GM18861 (cell line): ENCODE data around the gene SYNDIG1.
"Not testable (repeated sequence)": the region's sequence is repeated elsewhere in the genome, so short reads cannot be mapped to it uniquely, and the experiment has no call there.

Source experiments
- ATAC-seq: cut with Tn5 transposase; IDR thresholded peaks from one replicate; pipeline ENCODE4 v1.9.1; 2021; ENCODE audit not compliant: unreplicated experiment

The SYNDIG1 gene

DNA sequence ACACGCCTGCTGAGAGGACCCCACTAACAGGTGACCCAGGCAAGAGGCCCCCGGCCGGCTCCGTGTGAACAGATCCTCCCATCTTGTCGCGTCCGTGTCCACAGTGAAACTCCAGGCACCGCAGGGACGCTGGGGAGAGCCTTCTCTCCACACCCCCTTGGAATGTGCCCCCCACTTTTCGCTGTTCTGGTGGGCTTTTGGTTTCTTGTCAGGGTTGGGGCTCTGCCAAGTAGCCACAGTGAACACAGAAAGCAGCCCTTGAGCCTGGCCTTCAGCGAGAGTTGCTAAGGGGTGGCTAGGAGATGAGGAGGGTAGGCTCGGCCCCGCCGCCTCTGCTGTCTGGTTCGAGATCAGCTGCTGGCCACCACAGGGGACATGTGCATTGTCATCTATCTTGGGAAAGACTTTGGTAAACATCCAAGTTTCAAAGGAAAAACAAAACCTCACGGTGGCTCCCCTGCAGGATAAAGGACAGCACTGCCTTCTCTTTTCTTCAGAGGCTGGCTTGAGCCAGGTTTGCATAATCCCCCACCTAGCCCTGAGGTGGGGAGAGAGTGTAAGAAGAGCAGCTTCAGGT, 22.7 kb downstream of the SYNDIG1 start:
- ATAC-seq, result no peak

DNA sequence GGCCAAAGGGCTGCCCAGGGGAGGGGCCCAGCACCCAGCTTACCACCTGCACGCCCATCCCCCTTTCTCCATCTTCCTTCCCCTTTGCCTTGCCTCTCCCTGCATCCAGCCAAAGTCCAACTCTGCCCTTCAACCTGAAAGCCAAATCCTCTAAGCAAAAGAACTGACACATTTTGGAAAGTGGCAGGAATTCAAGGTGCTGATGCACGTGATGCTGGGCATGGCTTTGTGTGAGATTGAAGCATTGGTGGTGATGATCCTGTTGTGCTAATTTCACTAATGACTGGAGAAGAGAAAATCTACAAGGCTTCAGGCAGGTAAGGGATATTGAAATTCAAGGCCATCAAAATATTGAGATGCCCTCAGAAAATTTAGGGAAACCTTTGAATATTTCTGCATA, 23.3 kb downstream of the SYNDIG1 start:
- no peak for ATAC-seq

DNA sequence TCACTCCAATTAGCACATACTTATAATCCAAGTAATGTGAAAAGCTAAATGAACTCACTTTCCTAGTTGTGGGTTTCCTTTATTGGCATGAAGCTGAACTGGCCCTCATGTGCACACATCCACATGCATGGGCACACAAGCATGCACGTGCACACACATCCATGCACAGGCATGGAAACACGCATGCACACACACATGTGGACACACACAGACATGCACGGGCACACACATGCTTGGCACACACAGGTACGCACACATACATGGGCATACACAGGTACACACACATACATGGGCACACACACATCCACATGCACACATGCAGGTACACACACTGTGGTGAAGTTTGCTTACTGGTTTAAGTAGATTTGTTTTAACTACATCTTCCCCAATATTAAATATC, 23.8 kb downstream of the SYNDIG1 start:
- ATAC-seq, result no peak

DNA sequence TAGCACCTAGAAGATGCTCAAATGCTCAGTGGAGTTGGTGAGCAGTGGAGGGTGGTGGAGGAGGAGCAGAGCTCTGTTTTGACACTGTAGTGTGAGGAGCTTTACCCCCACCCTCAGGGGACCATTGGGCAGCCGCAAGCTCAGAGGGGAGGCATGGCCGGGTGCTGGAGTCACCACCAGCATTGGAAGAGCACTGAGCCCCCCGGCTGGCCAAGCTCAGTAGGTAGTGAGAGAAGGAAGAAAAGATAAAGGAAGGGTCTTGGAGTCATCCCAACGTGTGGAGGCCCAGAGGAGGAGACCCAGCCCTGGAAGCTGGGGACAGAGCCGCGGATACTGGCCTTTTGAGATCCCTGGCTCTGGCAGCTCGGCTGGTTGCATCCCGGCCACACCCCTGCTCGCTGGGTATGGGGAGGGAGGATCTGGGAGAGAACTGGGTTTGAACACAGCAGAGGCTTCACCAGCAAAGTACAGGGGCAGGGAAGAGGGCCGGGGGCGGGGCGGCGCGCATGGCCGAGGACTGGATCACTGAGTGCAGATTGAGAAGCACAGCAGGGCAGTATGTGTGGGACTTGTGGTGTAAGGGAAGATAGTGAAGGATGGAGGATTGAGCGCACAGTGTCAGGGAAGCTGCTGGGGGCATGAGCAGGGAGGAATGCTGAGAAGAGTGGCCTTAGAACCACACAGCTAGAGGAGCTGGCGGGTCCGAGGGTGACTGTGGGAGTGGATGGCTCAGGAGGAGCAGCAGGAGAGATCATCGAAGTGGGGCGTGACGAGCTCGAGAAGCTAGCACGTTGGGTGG, 24.4 kb downstream of the SYNDIG1 start:
- no peak for ATAC-seq

DNA sequence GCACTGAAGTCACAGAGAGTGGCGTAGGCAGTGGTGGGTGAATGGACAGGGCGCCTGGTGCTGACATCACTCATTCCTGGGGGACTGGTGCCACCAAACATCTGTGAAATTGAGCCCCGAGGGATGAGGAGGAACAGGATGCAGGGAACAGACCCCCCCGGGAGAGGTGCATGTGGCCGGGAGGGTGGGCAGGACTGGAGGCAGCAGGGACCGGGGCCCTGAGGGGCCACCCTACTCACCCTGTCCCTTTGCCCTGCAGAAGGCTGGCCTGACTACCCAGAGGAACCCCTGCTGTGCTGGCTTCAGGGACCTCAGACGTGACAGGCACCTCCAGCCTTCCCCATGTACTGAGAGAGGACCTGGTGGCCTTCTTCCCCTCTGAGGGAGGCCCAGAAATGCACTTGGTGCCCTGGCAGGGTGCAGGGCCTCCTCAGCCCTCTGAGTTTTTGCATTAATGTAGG, 25.1 kb downstream of the SYNDIG1 start:
- ATAC-seq, result no peak

DNA sequence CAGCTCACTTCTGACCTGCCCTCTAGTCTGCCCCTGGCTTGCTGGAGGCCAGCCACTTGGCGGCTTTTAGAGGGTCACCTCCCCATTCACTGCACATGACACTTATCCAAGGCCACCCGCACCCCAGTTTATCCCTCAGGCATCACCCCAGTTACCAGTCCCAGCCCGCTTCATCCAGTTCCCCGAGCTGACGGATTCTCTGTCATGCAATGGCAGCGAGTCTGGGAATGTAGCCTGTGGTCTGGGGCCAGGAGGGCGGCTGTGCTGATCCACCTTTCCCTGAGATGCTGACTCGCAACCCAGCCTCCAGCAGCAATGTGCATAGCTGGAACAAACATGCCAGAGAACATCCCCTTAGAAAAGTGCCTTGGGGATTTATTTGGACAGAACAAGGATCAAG, 25.8 kb downstream of the SYNDIG1 start:
- no peak for ATAC-seq

DNA sequence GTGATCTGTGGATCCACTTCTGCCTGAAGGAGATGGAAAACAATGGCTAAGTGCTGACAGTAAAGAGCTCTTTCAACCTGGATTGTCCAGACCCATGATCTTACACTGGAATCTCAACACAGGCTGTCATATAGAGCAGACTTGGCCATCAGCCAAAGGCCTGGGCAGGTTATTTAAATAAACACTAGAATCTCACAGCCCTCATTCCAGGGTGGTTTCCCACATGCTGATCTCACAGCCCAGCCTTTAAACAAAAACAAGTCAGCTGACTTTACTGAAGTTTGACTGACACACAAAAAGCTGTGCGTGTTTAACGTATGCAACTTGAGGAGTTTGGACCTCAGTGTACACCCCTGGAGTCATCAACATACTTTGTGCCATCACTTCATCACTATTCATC, 28.4 kb downstream of the SYNDIG1 start:
- ATAC-seq, result no peak

DNA sequence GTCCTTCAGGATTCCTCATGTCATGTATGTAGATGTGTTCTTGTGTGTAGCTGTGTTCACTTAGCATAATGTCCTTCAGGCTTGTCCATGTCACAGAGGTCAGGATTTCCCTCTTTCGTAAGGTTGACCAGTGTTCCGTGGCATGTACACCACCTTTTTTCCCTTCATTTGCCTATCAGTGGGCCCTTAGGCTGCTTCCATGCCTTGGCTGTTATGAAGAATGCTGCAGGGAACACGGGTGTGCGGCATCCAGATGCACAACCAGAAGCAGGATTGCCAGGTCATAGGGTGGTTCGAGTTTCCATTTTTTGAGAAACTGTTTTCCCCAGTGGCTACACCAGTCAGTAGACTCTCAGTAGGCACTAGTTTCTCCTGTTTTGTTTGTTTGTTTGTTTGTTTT, 29.2 kb downstream of the SYNDIG1 start:
- ATAC-seq, result no peak

DNA sequence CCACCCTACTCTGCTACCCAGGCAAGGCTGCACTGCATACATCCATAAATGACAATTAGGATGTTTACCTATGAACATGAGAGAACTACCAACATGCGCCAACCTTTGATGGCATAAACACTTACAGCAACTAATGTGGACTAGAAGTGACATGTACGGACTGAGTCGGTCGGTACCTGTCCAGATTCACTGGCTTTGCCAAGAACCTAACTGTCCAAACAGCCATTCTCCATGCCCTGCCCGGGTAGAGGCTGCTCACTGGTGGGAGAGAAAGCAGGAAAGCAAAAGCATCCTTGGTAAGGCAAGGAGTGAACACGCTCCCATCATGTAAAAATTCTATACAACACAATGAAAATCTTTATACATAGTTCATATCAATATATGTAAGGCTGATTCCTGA, 30.0 kb downstream of the SYNDIG1 start:
- ATAC-seq, result no peak

DNA sequence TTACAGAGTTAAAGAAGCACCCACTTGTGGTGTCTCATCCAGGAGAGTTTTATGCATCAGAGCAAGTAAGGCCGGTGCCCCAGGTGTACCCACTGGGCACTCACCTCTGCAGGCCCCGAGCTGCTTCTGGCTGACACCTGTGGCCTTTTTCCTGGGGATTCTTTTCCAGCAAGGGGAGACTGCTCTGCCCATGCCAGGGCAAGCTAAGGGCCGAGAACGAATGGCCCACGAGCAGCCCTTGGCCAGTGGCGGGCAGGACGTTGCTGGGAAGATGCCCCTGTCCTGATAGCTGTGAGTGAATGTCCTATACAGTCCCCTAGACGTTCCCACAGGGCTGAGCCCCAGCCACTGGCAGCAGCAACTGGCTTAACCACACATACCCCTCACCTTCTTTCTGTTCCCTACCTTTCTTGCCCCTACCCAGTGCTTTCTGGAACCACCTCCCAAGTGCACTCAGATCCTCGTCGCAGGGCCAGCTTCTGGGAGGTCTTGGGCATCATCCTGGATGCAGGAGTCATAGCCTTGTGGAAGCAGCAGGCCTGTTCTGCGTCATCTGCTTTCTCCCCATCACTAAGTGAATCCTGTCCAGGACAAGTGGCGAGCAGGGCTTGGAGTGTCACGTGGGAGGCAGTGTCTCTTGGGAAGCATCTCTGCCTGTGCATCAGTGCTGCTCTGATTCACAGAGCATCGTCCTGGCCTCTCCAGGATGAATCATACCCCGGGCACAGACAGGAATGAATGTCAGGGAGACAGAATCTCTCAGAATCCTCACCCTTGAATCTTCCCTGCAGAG, 32.5 kb downstream of the SYNDIG1 start:
- no peak for ATAC-seq

DNA sequence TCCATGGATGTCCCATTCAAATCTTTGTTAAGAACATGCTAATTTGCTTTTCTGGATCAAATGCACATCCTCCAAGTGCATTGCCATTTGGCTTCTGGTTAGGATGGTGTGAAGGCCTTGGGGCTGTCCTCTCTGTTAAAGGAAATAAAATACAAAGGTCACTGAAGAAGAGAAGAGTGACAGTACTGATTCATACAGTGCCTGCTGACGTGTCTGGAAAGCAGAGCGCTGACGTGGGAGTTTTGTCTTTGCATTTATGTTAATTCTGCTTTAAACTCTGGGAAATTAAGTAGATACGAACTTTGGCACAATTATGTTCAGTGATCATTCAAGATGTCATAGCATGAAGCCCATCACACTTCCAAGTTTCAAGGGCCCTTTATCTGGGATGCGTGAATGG, 33.2 kb downstream of the SYNDIG1 start:
- ATAC-seq, result no peak

DNA sequence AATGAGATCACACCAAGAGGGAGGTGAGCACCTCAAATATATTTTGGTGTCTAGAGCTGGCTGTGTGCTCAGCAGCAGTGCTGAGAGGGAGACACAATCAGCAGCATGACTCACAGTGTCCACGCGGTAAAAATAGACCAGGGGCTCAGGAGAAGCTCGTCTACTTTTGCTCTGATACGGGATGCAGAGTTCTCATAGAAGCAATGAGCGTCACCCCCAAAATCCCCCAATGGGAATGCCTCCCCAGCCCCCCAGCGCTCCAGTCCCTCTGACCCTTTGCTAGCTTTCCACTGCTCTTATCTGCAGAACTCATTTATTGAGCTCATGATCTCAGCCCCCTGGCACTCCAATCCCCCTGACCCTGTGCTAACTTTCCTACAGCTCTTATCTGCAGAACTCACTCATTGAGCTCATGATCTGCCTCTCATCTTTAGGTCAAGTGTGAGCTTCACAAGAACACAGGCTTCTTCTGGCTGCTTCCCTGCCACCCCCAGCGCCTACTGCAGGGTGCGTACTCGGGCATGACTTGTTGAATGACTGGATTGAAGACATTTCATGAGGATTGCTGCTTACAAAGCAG, 34.0 kb downstream of the SYNDIG1 start:
- no peak for ATAC-seq

DNA sequence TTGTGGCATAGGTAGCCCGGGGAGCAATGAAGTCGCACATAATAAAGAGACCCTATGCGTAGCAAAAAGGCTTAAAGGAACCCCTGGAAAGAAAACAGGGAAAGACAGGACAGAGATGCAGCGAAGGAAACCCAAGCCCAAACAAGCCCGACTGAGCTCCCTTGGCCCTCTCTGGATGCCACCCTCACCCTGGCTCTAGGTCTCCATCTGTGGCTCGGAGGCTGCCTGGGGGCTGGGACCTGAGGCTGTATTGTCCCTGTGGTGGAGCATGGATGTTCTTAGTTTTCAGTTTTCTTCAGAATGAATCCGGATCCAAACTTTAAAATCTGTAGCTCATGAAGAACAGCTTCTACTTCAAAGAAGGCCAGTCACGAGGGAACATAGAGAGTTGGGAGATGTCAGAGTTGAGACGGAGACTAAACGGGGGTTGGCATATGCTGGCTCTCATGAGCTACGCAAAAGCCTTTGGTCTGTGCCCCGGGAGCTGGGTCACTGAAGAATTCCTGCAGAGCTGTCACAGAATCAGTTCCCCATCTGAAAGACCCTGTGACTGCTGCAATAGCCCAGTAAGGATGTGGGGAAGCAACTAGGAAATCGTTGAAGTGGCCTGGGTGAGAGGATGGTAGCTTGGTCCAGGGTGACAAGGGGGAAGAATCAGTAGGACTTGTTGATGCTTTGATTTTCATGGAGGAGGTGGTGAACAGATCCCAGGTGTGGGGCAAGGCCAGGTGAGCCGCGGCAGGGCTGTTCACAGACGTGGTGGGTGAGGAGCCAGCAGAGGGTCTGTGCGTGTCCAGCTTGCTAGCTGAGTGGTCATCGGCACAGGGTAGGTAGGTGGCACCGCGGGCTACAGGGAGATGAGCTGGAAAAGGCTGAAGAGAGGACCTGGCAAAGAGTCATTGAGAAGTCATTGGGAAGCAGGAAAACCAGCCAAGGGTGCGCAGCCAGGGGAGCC, 35.2 kb downstream of the SYNDIG1 start:
- ATAC-seq, result no peak

DNA sequence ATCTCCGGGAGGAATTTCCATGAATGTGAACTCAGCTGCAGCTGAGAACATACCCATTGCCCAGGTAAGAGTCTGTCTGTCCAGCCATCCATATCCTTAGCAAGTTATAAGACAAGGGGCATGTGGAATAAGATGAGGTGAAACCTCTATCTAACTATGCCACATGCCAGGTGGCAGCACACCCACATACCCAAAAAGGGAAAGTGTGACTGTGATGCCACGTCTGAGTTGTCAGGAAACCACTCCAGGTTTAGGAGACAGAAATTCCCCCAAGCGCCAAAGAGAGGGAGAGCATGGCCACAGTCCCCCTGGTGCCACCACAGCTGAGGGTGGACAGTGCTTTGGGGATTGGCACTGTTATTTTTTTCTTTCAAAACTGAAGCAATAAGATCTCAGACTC, 36.7 kb downstream of the SYNDIG1 start:
- ATAC-seq, result no peak

DNA sequence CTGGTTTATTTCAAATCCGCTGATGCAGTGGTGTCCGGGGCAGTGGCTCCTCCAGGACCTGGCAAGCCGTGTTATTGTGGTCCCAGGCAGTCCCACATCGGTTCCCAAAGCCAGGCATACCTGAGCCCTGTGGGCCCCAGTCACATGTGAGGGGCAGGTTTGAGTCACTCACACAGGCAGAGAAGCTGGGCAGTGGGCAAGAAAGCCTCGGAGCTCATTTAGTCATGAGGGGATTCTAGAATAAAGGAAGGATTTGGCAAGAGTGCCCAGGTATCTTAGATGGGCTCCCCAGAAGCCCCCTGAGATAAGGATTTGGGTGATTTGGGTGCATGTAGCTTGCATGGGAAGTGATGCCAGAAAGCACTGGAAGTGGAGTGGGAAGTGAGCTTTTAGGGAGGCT, 37.3 kb downstream of the SYNDIG1 start:
- ATAC-seq, result no peak

DNA sequence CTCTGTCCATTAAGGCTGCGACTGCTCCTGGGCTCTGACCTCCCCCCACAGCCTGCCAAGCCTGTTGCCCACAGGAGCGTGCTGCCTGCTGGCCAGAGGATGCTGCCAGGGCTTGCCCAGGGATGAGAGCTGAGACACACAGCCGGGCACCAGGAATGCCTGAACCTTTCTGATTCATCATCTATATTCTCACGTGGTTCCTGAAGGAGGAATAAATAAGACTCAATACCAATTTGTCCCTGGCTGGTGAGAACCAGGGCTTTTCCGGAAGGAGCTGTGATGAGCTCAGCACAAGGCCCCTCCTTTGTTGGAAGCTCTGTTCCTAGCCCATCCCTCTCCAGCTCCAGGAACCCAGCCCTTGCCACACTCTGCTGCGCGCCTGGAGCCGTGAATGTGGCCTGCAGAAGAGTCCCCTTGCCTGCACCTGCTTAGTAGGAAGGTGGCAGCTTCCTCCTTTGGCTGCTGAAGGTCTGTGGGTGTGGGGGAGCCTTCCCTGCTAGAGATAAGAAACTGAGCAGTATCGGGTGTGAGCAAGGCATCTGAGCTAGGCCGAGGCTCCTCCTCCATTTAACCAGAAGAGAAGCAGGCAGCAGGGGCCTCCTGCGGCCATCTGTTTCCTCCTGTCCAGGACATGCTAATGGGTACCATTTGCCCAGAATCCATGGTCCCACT, 37.9 kb downstream of the SYNDIG1 start:
- no peak for ATAC-seq

DNA sequence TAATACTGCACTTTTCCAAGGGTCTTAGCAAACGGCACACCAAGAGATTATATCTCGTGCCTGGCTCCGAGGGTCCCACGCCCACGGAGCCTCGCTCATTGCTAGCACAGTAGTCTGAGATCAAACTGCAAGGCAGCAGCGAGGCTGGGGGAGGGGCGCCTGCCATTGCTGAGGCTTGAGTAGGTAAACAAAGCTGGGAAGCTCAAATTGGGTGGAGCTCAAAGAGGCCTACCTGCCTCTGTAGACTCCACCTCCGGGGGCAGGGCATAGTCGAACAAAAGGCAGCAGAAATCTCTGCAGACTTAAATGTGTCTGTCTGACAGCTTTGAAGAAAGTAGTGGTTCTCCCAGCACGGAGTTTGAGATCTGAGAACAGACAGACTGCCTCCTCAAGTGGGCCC, 43.0 kb downstream of the SYNDIG1 start:
- not testable (repeated sequence) for ATAC-seq

DNA sequence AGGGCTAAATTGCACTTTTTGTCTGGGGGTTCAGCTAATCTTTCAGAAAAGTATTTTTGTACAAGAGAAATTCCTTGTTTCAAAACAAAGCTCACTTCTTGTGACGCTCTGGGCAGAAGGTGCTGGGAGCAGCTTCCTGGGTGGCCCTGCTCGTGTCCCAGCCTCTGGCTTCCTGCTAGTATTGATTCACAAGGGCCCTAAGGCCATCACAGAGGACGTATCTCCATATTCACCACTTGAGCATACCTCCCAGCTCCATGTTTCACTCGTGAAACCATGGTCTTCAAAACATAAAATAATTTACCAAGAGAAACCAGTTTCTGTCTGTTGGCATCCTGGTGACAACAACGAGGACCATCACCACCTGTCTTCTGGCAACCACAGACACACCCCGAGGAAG, 49.1 kb downstream of the SYNDIG1 start:
- ATAC-seq, result no peak

DNA sequence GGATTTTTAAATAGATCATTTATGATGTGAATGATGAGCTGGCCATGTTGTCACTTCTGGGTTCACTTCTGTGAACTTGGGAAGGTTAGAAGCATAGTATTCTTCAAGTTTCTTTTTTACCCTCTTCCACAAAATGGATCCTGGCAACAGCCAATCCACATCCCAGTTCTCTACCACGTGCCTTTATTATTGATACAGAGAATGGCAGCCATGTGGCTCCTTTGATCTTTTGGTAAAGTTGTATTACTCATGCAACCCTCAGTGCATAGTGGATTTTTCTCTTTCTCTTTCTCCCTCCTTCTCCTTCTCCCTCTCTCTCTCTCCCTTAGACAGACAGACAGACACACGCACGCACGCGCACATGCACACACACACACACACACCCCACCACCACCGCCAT, 50.0 kb downstream of the SYNDIG1 start:
- no peak for ATAC-seq

DNA sequence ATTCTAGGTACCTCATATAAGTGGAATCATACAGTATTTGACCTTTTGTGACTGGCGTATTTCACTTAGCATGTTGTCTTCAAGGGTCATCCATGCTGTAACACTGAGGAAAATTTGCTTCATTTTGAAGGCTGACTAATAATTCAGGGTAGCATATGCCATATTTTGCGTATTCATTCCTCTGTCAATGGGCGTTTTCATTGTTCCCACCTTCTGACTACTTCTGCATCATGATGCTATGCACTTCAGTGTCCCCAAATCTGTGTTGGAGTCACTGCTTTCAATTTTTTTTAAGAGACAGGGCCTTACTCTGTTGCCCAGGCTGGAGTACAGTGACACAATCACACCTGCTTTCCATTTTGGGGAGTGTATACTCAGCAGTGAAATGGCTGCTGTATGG, 51.6 kb downstream of the SYNDIG1 start:
- no peak for ATAC-seq
